HEK293T (cell line): ENCODE results near the gene MOCS1.

Source experiments
- CTCF ChIA-PET: fragments of 350-600 bp; formaldehyde crosslinking; extraction: SDS; loops from one replicate; lab custom pipeline; 2021; ENCODE audit warnings: antibody characterized with exemption, inconsistent platforms; lab: Yijun Ruan, JAX
- POLR2A ChIA-PET: fragments of 350-600 bp; formaldehyde crosslinking; extraction: SDS; loops from one replicate; lab custom pipeline; 2020; ENCODE audit warnings: antibody characterized with exemption, inconsistent platforms; lab: Yijun Ruan, JAX
- DNase-seq: peaks from one replicate; pipeline ENCODE4 v3.0.0; 2012; ENCODE audit warnings: mixed read lengths; ENCODE audit errors: extremely low spot score
- ARNT ChIP-seq: fragments of 450-650 bp; IDR thresholded peaks from 2 replicates; pipeline ENCODE4 v1.6.1; 2017; ENCODE audit warnings: mild to moderate bottlenecking
- BHLHE40 ChIP-seq: fragments of 450-650 bp; IDR thresholded peaks from 2 replicates; pipeline ENCODE4 v1.6.1; 2016; ENCODE audit warnings: mild to moderate bottlenecking, moderate library complexity, borderline replicate concordance
- CTBP1 ChIP-seq: fragments of 450-650 bp; IDR thresholded peaks from 2 replicates; pipeline ENCODE4 v1.6.1; 2016; ENCODE audit warnings: borderline replicate concordance
- ELF4 ChIP-seq: fragments of 450-650 bp; IDR thresholded peaks from 2 replicates; pipeline ENCODE4 v1.6.1; 2017; ENCODE audit warnings: antibody characterized with exemption
- FOXA1 ChIP-seq: fragments of 450-650 bp; IDR thresholded peaks from 2 replicates; pipeline ENCODE4 v1.6.1; 2016; ENCODE audit warnings: mild to moderate bottlenecking
- FOXK2 ChIP-seq: fragments of 450-650 bp; IDR thresholded peaks from 2 replicates; pipeline ENCODE4 v1.6.1; 2016; ENCODE audit warnings: mild to moderate bottlenecking
- FOXM1 ChIP-seq: fragments of 450-650 bp; IDR thresholded peaks from 2 replicates; pipeline ENCODE4 v1.6.1; 2017; ENCODE audit warnings: mild to moderate bottlenecking, borderline replicate concordance
- HDGF ChIP-seq: fragments of 450-650 bp; IDR thresholded peaks from 2 replicates; pipeline ENCODE4 v1.6.1; 2017; ENCODE audit warnings: antibody characterized with exemption, borderline replicate concordance
- L3MBTL2 ChIP-seq: fragments of 450-650 bp; conservative IDR thresholded peaks from 2 replicates; pipeline ENCODE4 v1.6.1; 2016; ENCODE audit warnings: mild to moderate bottlenecking
- LEF1 ChIP-seq: fragments of 450-650 bp; IDR thresholded peaks from 2 replicates; pipeline ENCODE4 v1.6.1; 2017; ENCODE audit warnings: mild to moderate bottlenecking, borderline replicate concordance
- NFRKB ChIP-seq: fragments of 450-650 bp; IDR thresholded peaks from 2 replicates; pipeline ENCODE4 v1.6.1; 2016; ENCODE audit warnings: mild to moderate bottlenecking, moderate library complexity
- SP1 ChIP-seq: fragments of 450-650 bp; IDR thresholded peaks from 2 replicates; pipeline ENCODE4 v1.6.1; 2017
- SUZ12 ChIP-seq: fragments of 450-650 bp; IDR thresholded peaks from 2 replicates; pipeline ENCODE4 v1.6.1; 2016; ENCODE audit warnings: mild to moderate bottlenecking
- TARDBP ChIP-seq: fragments of 450-650 bp; IDR thresholded peaks from 2 replicates; pipeline ENCODE4 v1.6.1; 2016
- ZNF384 ChIP-seq: fragments of 450-650 bp; IDR thresholded peaks from 2 replicates; pipeline ENCODE4 v1.6.1; 2016
- TF ChIP-seq, protein P1 (sequence below): fragments of 450-650 bp; IDR thresholded peaks from 2 replicates; pipeline ENCODE4 v1.6.1; 2016

Gene MOCS1

DNA sequence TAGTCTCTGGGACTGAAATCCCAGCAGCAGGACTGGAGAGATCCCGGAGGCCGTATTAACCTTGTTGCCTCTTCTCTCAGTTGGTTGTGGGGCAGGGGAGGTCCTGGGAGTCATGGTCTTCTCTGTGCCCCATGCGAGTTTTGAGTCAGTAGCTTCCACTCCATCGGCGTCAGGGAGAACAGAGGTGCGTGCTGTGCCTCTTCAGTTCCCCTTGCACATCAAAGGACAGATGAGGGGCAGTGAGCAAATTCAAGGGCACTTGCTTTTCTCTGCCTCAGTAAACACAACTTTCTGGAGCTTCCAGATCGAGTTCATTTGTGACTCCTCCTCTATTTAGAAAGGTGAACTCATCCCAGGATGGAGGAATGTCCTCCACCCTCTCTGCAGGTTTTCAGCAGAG lies 48.6 kb downstream of the MOCS1 start:
- DNase-seq = no peak
- CTCF ChIA-PET = interaction anchor here (0.6 kb wide), 1 partner anchor 523 kb away, joined by 3 read pairs; no protein-coding TSS in a partner anchor
- TF ChIP-seq HDGF (no peak), NFRKB (no peak), L3MBTL2 (no peak), CTBP1 (no peak), ELF4 (no peak), ARNT (no peak), FOXA1 (no peak), LEF1 (no peak), SP1 (no peak), TARDBP (no peak), ZNF384 (no peak), FOXK2 (no peak), FOXM1 (no peak), SUZ12 (no peak)
- POLR2A ChIA-PET = no interaction called here

DNA sequence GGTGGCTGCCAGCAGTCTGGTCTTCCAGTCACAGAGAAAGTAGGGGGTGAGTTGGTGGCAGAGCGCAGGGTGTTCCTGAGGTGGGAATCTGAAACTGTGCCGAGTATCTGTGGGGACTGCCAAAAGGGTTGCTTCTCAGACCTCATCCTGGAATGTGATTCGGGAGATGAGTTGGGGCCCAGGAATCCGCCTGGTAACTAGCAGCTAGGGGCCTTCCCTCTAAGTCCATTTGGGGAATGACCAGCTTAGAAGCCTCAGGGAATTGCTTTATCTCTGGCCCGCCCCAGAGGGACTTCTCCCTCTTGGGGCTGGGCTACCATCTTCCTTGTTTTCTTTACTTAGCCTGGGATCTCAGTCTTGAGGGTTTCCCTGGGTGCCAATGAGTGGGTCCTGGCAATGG lies 49.6 kb downstream of the MOCS1 start:
- ChIA-PET POLR2A (no interaction called here), CTCF (no interaction called here)
- no peak for TF ChIP-seq NFRKB
- TF ChIP-seq BHLHE40 = no peak
- TF ChIP-seq ELF4 = no peak
- TF ChIP-seq SUZ12 = no peak
- no peak for TF ChIP-seq FOXM1
- TF ChIP-seq, protein P1, sequence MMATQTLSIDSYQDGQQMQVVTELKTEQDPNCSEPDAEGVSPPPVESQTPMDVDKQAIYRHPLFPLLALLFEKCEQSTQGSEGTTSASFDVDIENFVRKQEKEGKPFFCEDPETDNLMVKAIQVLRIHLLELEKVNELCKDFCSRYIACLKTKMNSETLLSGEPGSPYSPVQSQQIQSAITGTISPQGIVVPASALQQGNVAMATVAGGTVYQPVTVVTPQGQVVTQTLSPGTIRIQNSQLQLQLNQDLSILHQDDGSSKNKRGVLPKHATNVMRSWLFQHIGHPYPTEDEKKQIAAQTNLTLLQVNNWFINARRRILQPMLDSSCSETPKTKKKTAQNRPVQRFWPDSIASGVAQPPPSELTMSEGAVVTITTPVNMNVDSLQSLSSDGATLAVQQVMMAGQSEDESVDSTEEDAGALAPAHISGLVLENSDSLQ = no peak
- TF ChIP-seq SP1 = no peak
- no peak for TF ChIP-seq LEF1
- no peak for TF ChIP-seq ARNT
- no peak for TF ChIP-seq TARDBP
- TF ChIP-seq L3MBTL2 = no peak
- no peak for TF ChIP-seq CTBP1
- TF ChIP-seq FOXK2 = no peak
- TF ChIP-seq ZNF384 = no peak
- DNase-seq = no peak

DNA sequence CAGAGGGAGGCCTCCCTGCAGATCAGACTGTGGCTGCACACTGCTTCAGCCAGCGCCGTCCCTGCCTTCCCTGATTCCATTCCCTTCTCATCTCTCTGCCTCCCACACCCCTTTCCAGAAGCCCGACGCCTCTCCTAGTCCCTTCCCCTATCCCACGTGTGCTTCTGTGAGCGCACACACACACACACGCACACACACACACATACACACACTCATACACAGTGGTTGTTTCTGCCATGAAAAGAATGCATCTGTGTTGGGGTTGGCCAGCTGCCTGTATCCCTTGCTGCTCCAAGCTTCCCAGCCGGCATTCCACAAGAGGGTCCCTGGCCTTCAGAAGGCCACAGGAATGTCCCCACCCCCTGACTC lies 51.7 kb downstream of the MOCS1 start:
- ChIA-PET CTCF (no interaction called here), POLR2A (no interaction called here)
- DNase-seq = no peak
- TF ChIP-seq BHLHE40 (no peak), FOXK2 (no peak), NFRKB (no peak), FOXA1 (no peak), L3MBTL2 (no peak), ARNT (no peak), SUZ12 (no peak), SP1 (no peak), TARDBP (no peak), CTBP1 (no peak), LEF1 (no peak), HDGF (no peak), ELF4 (no peak), ZNF384 (no peak), FOXM1 (no peak)
- TF ChIP-seq, protein P1 = no peak

DNA sequence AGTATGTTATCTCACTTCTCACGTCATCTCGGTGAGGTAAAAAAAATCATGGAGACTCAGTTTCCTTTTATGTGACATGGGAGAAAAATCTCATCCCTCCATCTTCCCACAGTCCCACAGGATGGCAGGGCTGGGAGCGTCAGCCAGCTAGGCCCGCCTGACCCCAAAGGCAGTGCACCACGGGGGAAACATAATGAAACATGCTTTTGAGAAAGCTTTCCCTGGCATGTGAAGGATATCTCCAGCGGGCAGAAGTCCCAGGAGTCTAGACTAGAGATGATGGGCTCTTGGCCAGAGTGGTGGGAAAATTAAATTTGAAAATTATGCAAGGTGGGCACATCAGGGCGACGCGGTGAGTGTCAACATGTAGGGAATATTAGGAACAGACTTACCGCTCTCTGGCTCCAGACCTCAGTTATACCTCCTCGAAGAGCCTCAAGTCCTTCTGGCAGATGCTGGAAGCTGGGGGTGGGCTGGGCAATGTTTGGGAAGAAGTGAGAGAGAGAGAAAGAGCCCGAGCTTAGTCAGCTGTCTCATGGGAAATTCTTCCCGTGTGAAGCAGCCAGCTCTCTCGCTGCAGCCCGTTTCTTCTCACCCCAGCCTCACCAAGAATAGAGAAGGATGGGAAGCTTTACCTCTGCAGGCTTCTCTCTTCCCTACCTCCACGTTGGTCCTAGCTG lies 52.3 kb downstream of the MOCS1 start:
- ChIA-PET POLR2A (no interaction called here), CTCF (no interaction called here)
- no peak for TF ChIP-seq FOXM1
- no peak for TF ChIP-seq L3MBTL2
- TF ChIP-seq ARNT = no peak
- no peak for TF ChIP-seq FOXK2
- no peak for TF ChIP-seq SUZ12
- no peak for TF ChIP-seq CTBP1
- TF ChIP-seq LEF1 = no peak
- TF ChIP-seq, protein P1 = no peak
- no peak for TF ChIP-seq TARDBP
- no peak for TF ChIP-seq HDGF
- no peak for TF ChIP-seq SP1
- TF ChIP-seq BHLHE40 = no peak
- TF ChIP-seq ELF4 = no peak
- TF ChIP-seq FOXA1 = no peak
- TF ChIP-seq NFRKB = no peak
- no peak for TF ChIP-seq ZNF384
- DNase-seq = no peak

DNA sequence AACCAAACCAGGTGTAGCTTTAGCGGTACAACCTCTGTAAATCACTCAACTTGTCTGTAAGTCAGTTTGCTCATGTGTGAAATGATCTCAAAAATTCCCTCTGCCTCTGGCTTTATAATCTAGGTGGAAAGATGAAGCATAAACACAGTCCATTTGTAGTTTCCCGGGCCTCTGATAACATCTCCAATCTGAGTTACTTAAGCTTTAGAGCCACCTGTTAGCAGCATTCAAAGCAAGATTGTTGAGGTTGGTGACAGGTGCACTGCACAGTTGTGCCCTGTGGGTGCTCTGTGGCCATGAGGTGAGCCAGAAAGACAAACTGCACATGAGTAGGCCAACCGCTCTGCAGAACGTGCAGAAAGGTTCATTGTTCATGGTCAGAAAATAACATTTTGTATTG lies 53.7 kb downstream of the MOCS1 start:
- no peak for DNase-seq
- TF ChIP-seq SUZ12 (no peak), ZNF384 (no peak), LEF1 (no peak), ARNT (no peak), FOXM1 (no peak), HDGF (no peak), BHLHE40 (no peak), FOXA1 (no peak), SP1 (no peak), L3MBTL2 (no peak), TARDBP (no peak), NFRKB (no peak), ELF4 (no peak)
- TF ChIP-seq, protein P1 = no peak
- ChIA-PET POLR2A (no interaction called here), CTCF (no interaction called here)
